Progenitor cell of endocrine pancreas (in vitro differentiated cells): ENCODE data around the gene MACROD2. TPM values are rescaled to one million over a fixed set of nuclear protein-coding genes. Genes with fewer than 3 reads are reported as not detected.
A peak's percentile ranks its signal among the peaks of the same experiment; 100 is the strongest.

Experiments used
- DNase-seq: peaks from one replicate; pipeline ENCODE4 v3.0.0; 2021; ENCODE audit warnings: low spot score; ENCODE audit not compliant: unreplicated experiment
- H3K27ac Mint-ChIP-seq: 2 replicates; pipeline ENCODE4 v1.8.0; 2021; ENCODE audit warnings: mild to moderate bottlenecking, moderate library complexity, mixed read lengths
- H3K27me3 Mint-ChIP-seq: 2 replicates; pipeline ENCODE4 v1.8.0; 2021; ENCODE audit warnings: mixed read lengths
- H3K36me3 Mint-ChIP-seq: 2 replicates; pipeline ENCODE4 v1.8.0; 2022; ENCODE audit warnings: mixed read lengths; ENCODE audit not compliant: insufficient read depth
- H3K4me1 Mint-ChIP-seq: 2 replicates; pipeline ENCODE4 v1.8.0; 2021; ENCODE audit warnings: low read depth, mixed read lengths
- H3K4me3 Mint-ChIP-seq: 2 replicates; pipeline ENCODE4 v1.8.0; 2021; ENCODE audit warnings: low read depth, mild to moderate bottlenecking, moderate library complexity, mixed read lengths
- H3K9me3 Mint-ChIP-seq: 2 replicates; pipeline ENCODE4 v1.8.0; 2021; ENCODE audit warnings: low read depth, mixed read lengths
- CTCF ChIP-seq: fragments of 200-600 bp; sonication (generic); IDR thresholded peaks from one replicate; pipeline ENCODE4 v1.5.0; 2021; ENCODE audit warnings: antibody characterized with exemption, mild to moderate bottlenecking; ENCODE audit not compliant: unreplicated experiment
- total RNA-seq: library from RNA; stranded (reverse); gene quantifications from 2 replicates; pipeline ENCODE4 v1.2.1, GENCODE V29; 2021

Gene MACROD2
- total RNA-seq, 1 donor from 2014 or later = 7.6 TPM

- H3K4me1 Mint-ChIP-seq = no peaks in the 10 kb centered on the region
- no peaks in the 10 kb centered on the region for H3K27me3 Mint-ChIP-seq
- no peak for DNase-seq
- H3K4me3 Mint-ChIP-seq = no peak overlapping the region
- TF ChIP-seq CTCF = no peak
- peaks cover 5% of the 10 kb centered on the region for H3K9me3 Mint-ChIP-seq
- H3K27ac Mint-ChIP-seq = no peak overlapping the region
- no peaks in the 10 kb centered on the region for H3K36me3 Mint-ChIP-seq
Measured at GRCh38 chr20:15702161-15702560, 1706.8 kb downstream of the MACROD2 start.

- no peak for DNase-seq
- no peaks in the 10 kb centered on the region for H3K27me3 Mint-ChIP-seq
Measured at GRCh38 chr20:15703171-15703911, 1708.0 kb downstream of the MACROD2 start.

GRCh38 chr20:15705975-15706374 lies 1710.7 kb downstream of the MACROD2 start:
- TF ChIP-seq CTCF = no peak
- no peaks in the 10 kb centered on the region for H3K27me3 Mint-ChIP-seq
- peaks cover 7% of the 10 kb centered on the region for H3K4me1 Mint-ChIP-seq
- H3K4me3 Mint-ChIP-seq = no peak overlapping the region
- H3K9me3 Mint-ChIP-seq = no peaks in the 10 kb centered on the region
- H3K27ac Mint-ChIP-seq = no peak overlapping the region
- no peaks in the 10 kb centered on the region for H3K36me3 Mint-ChIP-seq
- no peak for DNase-seq

More at GRCh38 chr20:15703171-15703911, 1708.0 kb downstream of the MACROD2 start:
- Mint-ChIP-seq H3K27ac (no peak overlapping the region), H3K4me1 (no peaks in the 10 kb centered on the region), H3K9me3 (no peaks in the 10 kb centered on the region), H3K36me3 (no peaks in the 10 kb centered on the region), H3K4me3 (no peak overlapping the region)
- TF ChIP-seq CTCF = no peak

DNA sequence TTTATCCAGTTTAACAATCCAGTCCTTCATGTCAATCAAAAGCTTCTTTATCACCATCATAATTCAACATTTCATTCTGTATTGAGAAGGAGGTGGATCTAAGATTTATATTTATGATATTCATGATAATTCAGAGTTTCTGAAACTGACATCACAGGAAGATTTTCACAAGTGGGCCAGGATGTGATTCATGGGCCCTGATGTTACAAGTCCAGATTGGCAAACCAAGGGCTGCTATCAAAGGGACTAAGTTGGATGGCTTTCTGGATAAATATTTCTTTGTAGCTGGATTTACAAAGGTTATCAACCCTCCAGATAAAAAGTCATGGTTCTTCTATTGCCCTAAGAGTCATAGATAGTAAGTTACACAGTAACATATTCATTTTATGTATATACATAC lies 1711.4 kb downstream of the MACROD2 start:
- no peak for DNase-seq
- no peaks in the 10 kb centered on the region for H3K27me3 Mint-ChIP-seq
- H3K36me3 Mint-ChIP-seq = no peaks in the 10 kb centered on the region
- peaks cover 14% of the 10 kb centered on the region for H3K4me1 Mint-ChIP-seq
- H3K9me3 Mint-ChIP-seq = no peaks in the 10 kb centered on the region
- TF ChIP-seq CTCF = no peak
- no peak overlapping the region for H3K27ac Mint-ChIP-seq
- no peak overlapping the region for H3K4me3 Mint-ChIP-seq

GRCh38 chr20:15708984-15709598 lies 1713.8 kb downstream of the MACROD2 start:
- H3K36me3 Mint-ChIP-seq = no peaks in the 10 kb centered on the region
- H3K9me3 Mint-ChIP-seq = no peaks in the 10 kb centered on the region
- peaks cover 28% of the 10 kb centered on the region for H3K4me1 Mint-ChIP-seq
- no peak overlapping the region for H3K4me3 Mint-ChIP-seq
- H3K27me3 Mint-ChIP-seq = no peaks in the 10 kb centered on the region
- peak; percentile 59 for TF ChIP-seq CTCF
- H3K27ac Mint-ChIP-seq = no peak overlapping the region
- no peak for DNase-seq
